HCT116 (cell line): ENCODE measurements around the gene CHPT1. TPM values are rescaled to one million over a fixed set of nuclear protein-coding genes. Genes with fewer than 3 reads are reported as not detected.

Experiments
- ATAC-seq: fragments of 200-7000 bp; cut with Tn5 transposase; 2 replicates; pipeline ENCODE4 v1.9.1; 2020; ENCODE audit warnings: mild to moderate bottlenecking, moderate library complexity
- BruUV-seq: library from RNA; stranded (reverse); fragments of 400-500 nt; replicated peaks from 2 replicates; lab custom pipeline; 2021; lab: Mats Ljungman, UMichigan
- CTCF ChIA-PET: fragments of 300-600 bp; sonication (Branson Sonifier 250); formaldehyde crosslinking; loops from one replicate; lab custom pipeline; 2021; ENCODE audit warnings: antibody characterized with exemption; lab: Charles Lee
- POLR2A ChIA-PET: fragments of 300-600, 350-600 bp; sonication (Branson Sonifier 250); formaldehyde crosslinking; loops from one replicate; lab custom pipeline; 2021; ENCODE audit warnings: antibody characterized with exemption; lab: Charles Lee
- RAD21 ChIA-PET, 2 experiments: fragments of 300-600 bp; sonication (Branson Sonifier 250); formaldehyde crosslinking; loops; one replicate each; lab custom pipeline; 2023; ENCODE audit warnings: low total read pairs in 2 of 2; ENCODE audit not compliant: uncharacterized antibody in 2 of 2, unreplicated experiment in 2 of 2, low non-redundant PET in 1 of 2; lab: Charles Lee
- DNase-seq: peaks from one replicate; pipeline ENCODE4 v3.0.0-alpha.2; 2010; ENCODE audit warnings: low read depth, low spot score
- H2AFZ ChIP-seq: fragments of 200-600 bp; shearing (Covaris generic), sonication (generic); 2 replicates; pipeline ENCODE4 v1.6.1; 2017; ENCODE audit warnings: low read depth, mixed run types, mixed read lengths, antibody characterized with exemption, low read length; ENCODE audit not compliant: poor library complexity, severe bottlenecking
- H3K27ac ChIP-seq: 2 replicates; pipeline ENCODE4 v1.5.1; 2012; ENCODE audit warnings: low read depth, low read length
- H3K27me3 ChIP-seq: fragments of 200-600 bp; sonication (generic); 2 replicates; pipeline ENCODE4 v1.6.1; 2016; ENCODE audit warnings: mixed run types, low read length, mixed read lengths; ENCODE audit not compliant: insufficient read depth
- H3K36me3 ChIP-seq, 2 experiments: fragments of 200-500 bp in 1 of 2; fragments of 200-600 bp in 1 of 2; sonication (Bioruptor generic) in 1 of 2; sonication (generic) in 1 of 2; 2 replicates each; pipeline versions ENCODE4 v1.5.1 to v1.6.1; 2014 to 2016; ENCODE audit warnings: low read length in 2 of 2, inconsistent platforms in 1 of 2, mixed read lengths in 1 of 2, mixed run types in 1 of 2; ENCODE audit not compliant: insufficient read depth in 2 of 2, control insufficient read depth in 1 of 2
- H3K4me1 ChIP-seq, 2 experiments: fragments of 200-600 bp in 1 of 2; sonication (generic) in 1 of 2; 2 replicates each; pipeline versions ENCODE4 v1.5.1 to v1.6.1; 2012 to 2017; ENCODE audit warnings: low read length in 2 of 2, inconsistent platforms in 1 of 2, mild to moderate bottlenecking in 1 of 2, mixed read lengths in 1 of 2, mixed run types in 1 of 2, moderate library complexity in 1 of 2; ENCODE audit not compliant: insufficient read depth in 2 of 2, control insufficient read depth in 1 of 2
- H3K4me2 ChIP-seq: fragments of 200-600 bp; sonication (generic); 2 replicates; pipeline ENCODE4 v1.6.1; 2017; ENCODE audit warnings: mixed run types, low read length, mixed read lengths
- H3K4me3 ChIP-seq, 2 experiments: fragments of 200-600 bp in 1 of 2; sonication (generic) in 1 of 2; replicated peaks in 1 of 2; 2 replicates each; pipeline ENCODE4 v1.5.1; 2011 to 2016; ENCODE audit warnings: low read length in 2 of 2, control low read depth in 1 of 2, low read depth in 1 of 2, mild to moderate bottlenecking in 1 of 2, mixed read lengths in 1 of 2, mixed run types in 1 of 2
- H3K79me2 ChIP-seq: fragments of 200-600 bp; sonication (generic); 2 replicates; pipeline ENCODE4 v1.6.1; 2017; ENCODE audit warnings: mild to moderate bottlenecking, mixed run types, low read length, moderate library complexity, mixed read lengths; ENCODE audit not compliant: insufficient read depth
- H3K9ac ChIP-seq: fragments of 200-600 bp; sonication (generic); 2 replicates; pipeline ENCODE4 v1.6.1; 2016; ENCODE audit warnings: low read length, mixed read lengths
- H3K9me2 ChIP-seq: fragments of 200-600 bp; sonication (generic), shearing (Covaris generic); 2 replicates; pipeline ENCODE4 v1.6.1; 2017; ENCODE audit warnings: mixed run types, mild to moderate bottlenecking, moderate library complexity; ENCODE audit not compliant: insufficient read depth
- H3K9me3 ChIP-seq, 2 experiments: fragments of 200-500 bp in 1 of 2; fragments of 200-600 bp in 1 of 2; sonication (Bioruptor generic) in 1 of 2; sonication (generic) in 1 of 2; 2 replicates each; pipeline ENCODE4 v1.6.1; 2014 to 2017; ENCODE audit warnings: low read length in 2 of 2, mixed read lengths in 2 of 2, inconsistent platforms in 1 of 2, low read depth in 1 of 2, mild to moderate bottlenecking in 1 of 2, mixed run types in 1 of 2, moderate library complexity in 1 of 2; ENCODE audit not compliant: control insufficient read depth in 1 of 2, insufficient read depth in 1 of 2
- H4K20me1 ChIP-seq: fragments of 200-600 bp; sonication (generic), shearing (Covaris generic); 2 replicates; pipeline ENCODE4 v1.6.1; 2017; ENCODE audit warnings: mixed run types, mild to moderate bottlenecking, moderate library complexity; ENCODE audit not compliant: insufficient read depth
- CBX3 ChIP-seq: IDR thresholded peaks from 2 replicates; pipeline ENCODE4 v1.6.1; 2012; ENCODE audit warnings: low read depth
- CEBPB ChIP-seq: IDR thresholded peaks from 2 replicates; pipeline ENCODE4 v1.6.1; 2012; ENCODE audit warnings: low read depth
- EGR1 ChIP-seq: IDR thresholded peaks from 2 replicates; pipeline ENCODE4 v1.6.1; 2012; ENCODE audit warnings: low read depth
- ELF1 ChIP-seq: IDR thresholded peaks from 2 replicates; pipeline ENCODE4 v1.6.1; 2012; ENCODE audit warnings: low read depth, borderline replicate concordance
- EZH2 ChIP-seq: fragments of 200-600 bp; sonication (generic); IDR thresholded peaks from 2 replicates; pipeline ENCODE4 v1.6.1; 2017; ENCODE audit warnings: antibody characterized with exemption, mixed run types
- EZH2phosphoT487 ChIP-seq: fragments of 200-600 bp; IDR thresholded peaks from 2 replicates; pipeline ENCODE4 v1.6.1; 2018; ENCODE audit warnings: antibody characterized with exemption, borderline replicate concordance
- FOSL1 ChIP-seq: IDR thresholded peaks from 2 replicates; pipeline ENCODE4 v1.6.1; 2012; ENCODE audit warnings: low read depth
- JUND ChIP-seq: IDR thresholded peaks from 2 replicates; pipeline ENCODE4 v1.6.1; 2012
- POLR2AphosphoS5 ChIP-seq: IDR thresholded peaks from 2 replicates; pipeline ENCODE4 v1.6.1; 2011; ENCODE audit warnings: mild to moderate bottlenecking, low read depth, low read length, moderate library complexity
- SIN3A ChIP-seq: IDR thresholded peaks from 2 replicates; pipeline ENCODE4 v1.6.1; 2012; ENCODE audit warnings: low read depth
- SRF ChIP-seq: IDR thresholded peaks from 2 replicates; pipeline ENCODE4 v1.6.1; 2012; ENCODE audit warnings: low read depth
- TCF7L2 ChIP-seq: IDR thresholded peaks from 2 replicates; pipeline ENCODE4 v1.7.0; 2011; ENCODE audit warnings: borderline replicate concordance, inconsistent platforms; ENCODE audit not compliant: insufficient read depth, insufficient read length; ENCODE audit errors: extremely low read depth
- ZBTB33 ChIP-seq: IDR thresholded peaks from 2 replicates; pipeline ENCODE4 v1.6.1; 2011; ENCODE audit warnings: mild to moderate bottlenecking, low read length, moderate library complexity; ENCODE audit not compliant: insufficient replicate concordance; ENCODE audit errors: extremely low read depth
- intact Hi-C: fragments of 100-400 bp; cut with micrococcal nuclease; formaldehyde crosslinking; loops from 2 replicates; pipeline ENCODE4 v1.10.0; 2022
- total RNA-seq: library from RNA; stranded (reverse); gene quantifications from one replicate; pipeline ENCODE4 v1.2.1, GENCODE V29; 2021; ENCODE audit not compliant: unreplicated experiment
- TF ChIP-seq, protein P1 (sequence below): IDR thresholded peaks from 2 replicates; pipeline ENCODE4 v1.6.1; 2012

CHPT1 gene
- total RNA-seq, 1 experiment from 2014 or later: 20.1 TPM

- ChIA-PET POLR2A (no interaction called here), CTCF (interaction anchor here (1.2 to 3.1 kb wide), 2 partner anchors 13 to 27 kb away, joined by 3 to 10 read pairs; no protein-coding TSS in a partner anchor)
- Histone ChIP-seq H3K4me2 (no peak overlapping the region), H3K79me2 (no peaks in the 10 kb centered on the region), H3K9me2 (no peaks in the 10 kb centered on the region), H3K27me3 (no peaks in the 10 kb centered on the region), H3K4me3 (no peak overlapping the region), H3K9ac (no peak overlapping the region), H3K36me3 (peaks cover 2 to 3% of the 10 kb centered on the region in 2 experiments; a peak in 3 of 4 replicates), H2AFZ (no peak overlapping the region), H4K20me1 (no peaks in the 10 kb centered on the region)
- no TSS peak for BruUV-seq
- ATAC-seq: no peak
- intact Hi-C loops: no loop called here
- TF ChIP-seq SRF (no peak), POLR2AphosphoS5 (no peak), JUND (no peak), EZH2phosphoT487 (no peak), CBX3 (no peak), EGR1 (no peak), ELF1 (no peak), SIN3A (no peak), ZBTB33 (no peak), FOSL1 (no peak), CEBPB (no peak), TCF7L2 (no peak), EZH2 (no peak)
- TF ChIP-seq, protein P1, sequence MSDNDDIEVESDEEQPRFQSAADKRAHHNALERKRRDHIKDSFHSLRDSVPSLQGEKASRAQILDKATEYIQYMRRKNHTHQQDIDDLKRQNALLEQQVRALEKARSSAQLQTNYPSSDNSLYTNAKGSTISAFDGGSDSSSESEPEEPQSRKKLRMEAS: no peak
- TF ChIP-seq, all 23 proteins: peak for 0
- no peaks in the 10 kb centered on the region for H3K9me3 ChIP-seq
- H3K4me1 ChIP-seq: no peaks in the 10 kb centered on the region
- RAD21 ChIA-PET: no interaction called here
- no peak overlapping the region for H3K27ac ChIP-seq
- DNase-seq: no peak
Observed at GRCh38 chr12:101746661-101747060, 49.2 kb downstream of the CHPT1 start.
